GM12878 (cell line): ENCODE data around the gene KIFC3. TPM values are rescaled to one million over a fixed set of nuclear protein-coding genes. Genes with fewer than 3 reads are reported as not detected.
"Not testable (repeated sequence)": the region's sequence is repeated elsewhere in the genome, so short reads cannot be mapped to it uniquely, and the experiment has no call there.

Source experiments
- ATAC-seq: fragments of 200-7000 bp; cut with Tn5 transposase; 3 replicates; pipeline ENCODE4 v1.9.1; 2020; ENCODE audit warnings: mild to moderate bottlenecking, moderate library complexity
- BruUV-seq: library from RNA; stranded (reverse); fragments of 400-500 nt; replicated peaks from 2 replicates; lab custom pipeline; 2021; lab: Mats Ljungman, UMichigan
- CTCF ChIA-PET: fragments of 300-600 bp; sonication (Branson Sonifier 250); formaldehyde crosslinking; extraction: SDS; loops from one replicate; lab custom pipeline; 2021; ENCODE audit warnings: inconsistent platforms; lab: Yijun Ruan, JAX
- POLR2A ChIA-PET: fragments of 350-600 bp; formaldehyde crosslinking; extraction: SDS; loops from one replicate; lab custom pipeline; 2021; ENCODE audit warnings: inconsistent platforms; lab: Charles Lee
- RAD21 ChIA-PET: fragments of 300-600 bp; sonication (Branson Sonifier 250); formaldehyde crosslinking; loops from one replicate; lab custom pipeline; 2023; ENCODE audit warnings: antibody characterized with exemption; ENCODE audit not compliant: unreplicated experiment; lab: Charles Lee
- SMC1A ChIA-PET: fragments of 300-600 bp; sonication (Branson Sonifier 250); formaldehyde crosslinking; loops from one replicate; lab custom pipeline; 2023; ENCODE audit not compliant: unreplicated experiment, uncharacterized antibody; lab: Charles Lee
- DNase-seq: peaks from one replicate; pipeline ENCODE4 v3.0.0-alpha.2; 2011; ENCODE audit warnings: low read depth, low spot score
- FAIRE-seq: peaks from 3 replicates; lab custom pipeline; 2011; peaks lifted over from hg19 to GRCh38; lab: Jason Lieb, UNC
- H2AFZ ChIP-seq: 2 replicates; pipeline ENCODE4 v1.6.0; 2011; ENCODE audit warnings: low read depth, low read length, control low read depth; ENCODE audit not compliant: control insufficient read depth
- H3K27ac ChIP-seq: 2 replicates; pipeline ENCODE4 v1.5.1; 2011; ENCODE audit warnings: control low read depth; ENCODE audit not compliant: control insufficient read depth, insufficient read depth
- H3K27me3 ChIP-seq, 2 experiments: replicated peaks in 1 of 2; 2 replicates each; pipeline versions ENCODE4 v1.6.0 to v1.6.1; 2011; ENCODE audit warnings: low read length in 1 of 2; ENCODE audit not compliant: control insufficient read depth in 2 of 2, insufficient read depth in 2 of 2
- H3K36me3 ChIP-seq, 2 experiments: 2 replicates each; pipeline ENCODE4 v1.5.1; 2011; ENCODE audit warnings: low read length in 1 of 2; ENCODE audit not compliant: control insufficient read depth in 2 of 2, insufficient read depth in 2 of 2
- H3K4me1 ChIP-seq: 2 replicates; pipeline ENCODE4 v1.6.1; 2011; ENCODE audit warnings: mild to moderate bottlenecking, low read length, moderate library complexity, mixed read lengths; ENCODE audit not compliant: control insufficient read depth, insufficient read depth
- H3K4me2 ChIP-seq: 2 replicates; pipeline ENCODE4 v1.6.0; 2011; ENCODE audit warnings: control low read depth; ENCODE audit not compliant: control insufficient read depth, insufficient read depth
- H3K4me3 ChIP-seq: fragments of 200-600 bp; sonication (generic); 2 replicates; pipeline ENCODE4 v1.5.1; 2016
- H3K79me2 ChIP-seq: 2 replicates; pipeline ENCODE4 v1.6.0; 2011; ENCODE audit warnings: low read length; ENCODE audit not compliant: control insufficient read depth, insufficient read depth
- H3K9ac ChIP-seq: 2 replicates; pipeline ENCODE4 v1.8.0; 2011; ENCODE audit warnings: low read length, control low read depth, mixed read lengths; ENCODE audit not compliant: control insufficient read depth, insufficient read depth
- H3K9me3 ChIP-seq: replicated peaks from 3 replicates; pipeline ENCODE4 v1.5.1; 2011; ENCODE audit warnings: mild to moderate bottlenecking, low read length; ENCODE audit not compliant: control insufficient read depth, insufficient read depth
- H4K20me1 ChIP-seq: 2 replicates; pipeline ENCODE4 v1.6.0; 2011; ENCODE audit not compliant: control insufficient read depth, insufficient read depth
- CBX5 ChIP-seq: sonication (generic); IDR thresholded peaks from 2 replicates; pipeline ENCODE4 v1.6.1; 2016; ENCODE audit warnings: low read depth, moderate library complexity, mild to moderate bottlenecking, inconsistent platforms
- FOXM1 ChIP-seq: IDR thresholded peaks from 2 replicates; pipeline ENCODE4 v1.6.1; 2012; ENCODE audit warnings: low read depth, mild to moderate bottlenecking, inconsistent platforms, low read length, moderate library complexity
- RB1 ChIP-seq: fragments of 450-650 bp; formaldehyde crosslinking; IDR thresholded peaks from 2 replicates; pipeline ENCODE4 v1.6.1; 2017; ENCODE audit warnings: mild to moderate bottlenecking, borderline replicate concordance
- TCF12 ChIP-seq: IDR thresholded peaks from 2 replicates; pipeline ENCODE4 v1.6.1; 2011; ENCODE audit warnings: low read depth, mild to moderate bottlenecking, low read length
- ZBED1 ChIP-seq: IDR thresholded peaks from 2 replicates; pipeline ENCODE4 v1.6.1; 2016; ENCODE audit warnings: borderline replicate concordance
- ZZZ3 ChIP-seq: IDR thresholded peaks from 2 replicates; pipeline ENCODE4 v1.6.1; 2011; ENCODE audit warnings: low read depth; ENCODE audit not compliant: control insufficient read depth, insufficient read length
- WGBS: methylation state at CpG from one replicate; pipeline ENCODE4 v1.1.6; 2016; ENCODE audit warnings: low lambda C conversion rate; ENCODE audit not compliant: insufficient replicate concordance, insufficient coverage; ENCODE audit errors: missing lambda C conversion rate; 5-methylcytosine and 5-hydroxymethylcytosine counted together
- in situ Hi-C: fragments of 300-500 bp; cut with MboI; formaldehyde crosslinking; loops from 9 replicates; pipeline ENCODE4 v1.14.3; 2018; ENCODE audit warnings: mixed read lengths
- intact Hi-C: fragments of 100-400 bp; cut with micrococcal nuclease; formaldehyde crosslinking; loops from one replicate; pipeline ENCODE4 v1.14.2; 2022; ENCODE audit not compliant: unreplicated experiment
- polyA plus RNA-seq, 11 experiments: library from polyadenylated mRNA; depleted of rRNA in 4 of 11; unstranded in 6 of 11; stranded (reverse) in 5 of 11; fragments of >200 nt; fragmentation: Nextera tagmentation in 4 of 11; fragmentation: Illumina TruSeq in 1 of 11; extraction: Ambion mirVana in 4 of 11; extraction: Trizol in 1 of 11; gene quantifications; 1 replicate in 1 of 11; 2 replicates in 10 of 11; pipeline versions ENCODE4 v1.2.1 to v1.2.3, GENCODE V29; 2011 to 2016; ENCODE audit warnings: inconsistent platforms in 2 of 11, missing spikeins in 2 of 11, low read depth in 1 of 11
- total RNA-seq, 4 experiments: library from RNA; depleted of rRNA in 3 of 4; stranded (reverse); fragments of >200 nt in 3 of 4; fragmentation: Illumina TruSeq in 1 of 4; extraction: Trizol in 1 of 4; gene quantifications; 2 replicates each; pipeline versions ENCODE4 v1.2.1 to v1.2.3, GENCODE V29; 2013 to 2021
- TF ChIP-seq, protein P1 (sequence below): fragments of 450-650 bp; IDR thresholded peaks from 2 replicates; pipeline ENCODE4 v1.6.1; 2017; ENCODE audit warnings: antibody characterized with exemption, mild to moderate bottlenecking, moderate library complexity
- TF ChIP-seq, protein P2 (sequence below): fragments of 450-650 bp; IDR thresholded peaks from 2 replicates; pipeline ENCODE4 v1.6.1; 2018; ENCODE audit warnings: mild to moderate bottlenecking, low read depth, moderate library complexity; ENCODE audit not compliant: partially characterized antibody
- TF ChIP-seq, protein P3 (sequence below): IDR thresholded peaks from 2 replicates; pipeline ENCODE4 v1.6.1; 2011; ENCODE audit warnings: low read depth, low read length, improper control_type of control experiment, borderline replicate concordance
- TF ChIP-seq, protein P4 (sequence below): IDR thresholded peaks from 2 replicates; pipeline ENCODE4 v1.6.1; 2012; ENCODE audit warnings: low read depth, low read length, improper control_type of control experiment

The KIFC3 gene
- total and polyA plus RNA-seq, 10 of the 15 experiments (the other 5 are each of a cell fraction or from before 2014, with no cell fraction given), result 0.22 to 1.3 (median 0.26) TPM; not detected in 3

DNA sequence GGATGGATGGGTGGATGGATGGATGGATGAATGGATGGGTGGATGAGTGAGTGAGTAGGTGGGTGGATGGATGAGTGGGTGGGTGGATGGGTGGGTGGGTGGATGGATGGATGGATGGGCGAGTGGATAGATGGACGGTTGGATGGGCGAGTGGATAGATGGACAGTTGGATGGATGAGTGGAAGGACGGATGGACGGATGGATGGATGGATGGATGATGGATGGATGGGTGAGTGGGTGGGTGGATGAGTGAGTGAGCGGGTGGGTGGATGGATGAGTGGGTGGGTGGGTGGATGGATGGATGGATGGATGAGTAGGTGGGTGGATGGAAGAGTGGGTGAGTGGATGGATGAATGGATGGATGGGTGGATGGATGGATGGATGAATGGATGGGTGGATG, 72.4 kb downstream of the KIFC3 start:
- POLR2A ChIA-PET, H3K4me1 ChIP-seq, H3K79me2 ChIP-seq, H3K9ac ChIP-seq, H3K4me3 ChIP-seq, CTCF ChIA-PET, H3K4me2 ChIP-seq, H4K20me1 ChIP-seq, BruUV-seq, H3K27me3 ChIP-seq, RAD21 ChIA-PET, FAIRE-seq, H3K9me3 ChIP-seq, in situ Hi-C loops, H3K36me3 ChIP-seq, intact Hi-C loops, H3K27ac ChIP-seq, DNase-seq, H2AFZ ChIP-seq, ATAC-seq: not testable (repeated sequence)
- no CpG with 5 or more reads among the region's 6 CpGs for WGBS
- SMC1A ChIA-PET, result interaction anchor here (0.6 kb wide), 1 partner anchor 8 kb away, joined by 3 read pairs; no protein-coding TSS in a partner anchor

DNA sequence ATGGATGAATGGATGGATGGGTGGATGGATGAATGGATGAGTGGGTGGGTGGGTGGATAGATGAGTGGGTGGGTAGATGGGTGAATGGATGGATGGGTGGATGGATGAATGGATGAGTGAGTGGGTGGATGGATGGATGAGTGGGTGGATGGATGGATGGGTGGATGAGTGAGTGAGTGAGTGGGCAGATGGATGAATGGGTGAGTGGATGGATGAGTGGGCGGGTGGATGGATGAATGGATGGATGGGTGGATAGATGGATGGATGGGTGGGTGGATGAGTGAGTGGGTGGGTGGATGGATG, 73.2 kb downstream of the KIFC3 start:
- no TSS peak for BruUV-seq
- no peaks in the 10 kb centered on the region for H4K20me1 ChIP-seq
- no peak for TF ChIP-seq FOXM1
- TF ChIP-seq, protein P1, sequence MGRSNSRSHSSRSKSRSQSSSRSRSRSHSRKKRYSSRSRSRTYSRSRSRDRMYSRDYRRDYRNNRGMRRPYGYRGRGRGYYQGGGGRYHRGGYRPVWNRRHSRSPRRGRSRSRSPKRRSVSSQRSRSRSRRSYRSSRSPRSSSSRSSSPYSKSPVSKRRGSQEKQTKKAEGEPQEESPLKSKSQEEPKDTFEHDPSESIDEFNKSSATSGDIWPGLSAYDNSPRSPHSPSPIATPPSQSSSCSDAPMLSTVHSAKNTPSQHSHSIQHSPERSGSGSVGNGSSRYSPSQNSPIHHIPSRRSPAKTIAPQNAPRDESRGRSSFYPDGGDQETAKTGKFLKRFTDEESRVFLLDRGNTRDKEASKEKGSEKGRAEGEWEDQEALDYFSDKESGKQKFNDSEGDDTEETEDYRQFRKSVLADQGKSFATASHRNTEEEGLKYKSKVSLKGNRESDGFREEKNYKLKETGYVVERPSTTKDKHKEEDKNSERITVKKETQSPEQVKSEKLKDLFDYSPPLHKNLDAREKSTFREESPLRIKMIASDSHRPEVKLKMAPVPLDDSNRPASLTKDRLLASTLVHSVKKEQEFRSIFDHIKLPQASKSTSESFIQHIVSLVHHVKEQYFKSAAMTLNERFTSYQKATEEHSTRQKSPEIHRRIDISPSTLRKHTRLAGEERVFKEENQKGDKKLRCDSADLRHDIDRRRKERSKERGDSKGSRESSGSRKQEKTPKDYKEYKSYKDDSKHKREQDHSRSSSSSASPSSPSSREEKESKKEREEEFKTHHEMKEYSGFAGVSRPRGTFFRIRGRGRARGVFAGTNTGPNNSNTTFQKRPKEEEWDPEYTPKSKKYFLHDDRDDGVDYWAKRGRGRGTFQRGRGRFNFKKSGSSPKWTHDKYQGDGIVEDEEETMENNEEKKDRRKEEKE, result no peak
- TF ChIP-seq, protein P2, sequence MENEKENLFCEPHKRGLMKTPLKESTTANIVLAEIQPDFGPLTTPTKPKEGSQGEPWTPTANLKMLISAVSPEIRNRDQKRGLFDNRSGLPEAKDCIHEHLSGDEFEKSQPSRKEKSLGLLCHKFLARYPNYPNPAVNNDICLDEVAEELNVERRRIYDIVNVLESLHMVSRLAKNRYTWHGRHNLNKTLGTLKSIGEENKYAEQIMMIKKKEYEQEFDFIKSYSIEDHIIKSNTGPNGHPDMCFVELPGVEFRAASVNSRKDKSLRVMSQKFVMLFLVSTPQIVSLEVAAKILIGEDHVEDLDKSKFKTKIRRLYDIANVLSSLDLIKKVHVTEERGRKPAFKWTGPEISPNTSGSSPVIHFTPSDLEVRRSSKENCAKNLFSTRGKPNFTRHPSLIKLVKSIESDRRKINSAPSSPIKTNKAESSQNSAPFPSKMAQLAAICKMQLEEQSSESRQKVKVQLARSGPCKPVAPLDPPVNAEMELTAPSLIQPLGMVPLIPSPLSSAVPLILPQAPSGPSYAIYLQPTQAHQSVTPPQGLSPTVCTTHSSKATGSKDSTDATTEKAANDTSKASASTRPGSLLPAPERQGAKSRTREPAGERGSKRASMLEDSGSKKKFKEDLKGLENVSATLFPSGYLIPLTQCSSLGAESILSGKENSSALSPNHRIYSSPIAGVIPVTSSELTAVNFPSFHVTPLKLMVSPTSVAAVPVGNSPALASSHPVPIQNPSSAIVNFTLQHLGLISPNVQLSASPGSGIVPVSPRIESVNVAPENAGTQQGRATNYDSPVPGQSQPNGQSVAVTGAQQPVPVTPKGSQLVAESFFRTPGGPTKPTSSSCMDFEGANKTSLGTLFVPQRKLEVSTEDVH, result no peak
- TF ChIP-seq, protein P3, sequence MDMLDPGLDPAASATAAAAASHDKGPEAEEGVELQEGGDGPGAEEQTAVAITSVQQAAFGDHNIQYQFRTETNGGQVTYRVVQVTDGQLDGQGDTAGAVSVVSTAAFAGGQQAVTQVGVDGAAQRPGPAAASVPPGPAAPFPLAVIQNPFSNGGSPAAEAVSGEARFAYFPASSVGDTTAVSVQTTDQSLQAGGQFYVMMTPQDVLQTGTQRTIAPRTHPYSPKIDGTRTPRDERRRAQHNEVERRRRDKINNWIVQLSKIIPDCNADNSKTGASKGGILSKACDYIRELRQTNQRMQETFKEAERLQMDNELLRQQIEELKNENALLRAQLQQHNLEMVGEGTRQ, result no peak
- no peak for TF ChIP-seq RB1
- no peak for TF ChIP-seq CBX5
- TF ChIP-seq, protein P4, sequence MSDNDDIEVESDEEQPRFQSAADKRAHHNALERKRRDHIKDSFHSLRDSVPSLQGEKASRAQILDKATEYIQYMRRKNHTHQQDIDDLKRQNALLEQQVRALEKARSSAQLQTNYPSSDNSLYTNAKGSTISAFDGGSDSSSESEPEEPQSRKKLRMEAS, result no peak
- TF ChIP-seq ZBED1, result no peak
- TF ChIP-seq ZZZ3, result no peak
- no peak for TF ChIP-seq TCF12
- TF ChIP-seq, all 136 proteins: peak for 0
- no peak overlapping the region for H3K9ac ChIP-seq
- H3K4me2 ChIP-seq, result no peak overlapping the region
- no peaks in the 10 kb centered on the region for H3K36me3 ChIP-seq
- FAIRE-seq, result no peak
- H3K27ac ChIP-seq, result no peak overlapping the region
- H3K9me3 ChIP-seq, result peaks cover 4% of the 10 kb centered on the region; the same call in 2 of the 3 replicates
- ATAC-seq, result no peak
- DNase-seq, result no peak
- in situ Hi-C loops, result no loop called here
- H2AFZ ChIP-seq, result no peak overlapping the region
- ChIA-PET POLR2A (no interaction called here), SMC1A (no interaction called here), CTCF (no interaction called here), RAD21 (no interaction called here)
- intact Hi-C loops, result no loop called here
- no peak overlapping the region for H3K4me3 ChIP-seq
- no peaks in the 10 kb centered on the region for H3K27me3 ChIP-seq
- no peaks in the 10 kb centered on the region for H3K79me2 ChIP-seq
- WGBS, result no CpG with 5 or more reads among the region's 1 CpG
- H3K4me1 ChIP-seq, result no peaks in the 10 kb centered on the region
